Immature natural killer cell (primary cell): ENCODE measurements around the gene RNF217. TPM values are rescaled to one million over a fixed set of nuclear protein-coding genes. Genes with fewer than 3 reads are reported as not detected.

ENCODE experiments used
- DNase-seq, 3 donors: peaks; one replicate each; pipeline ENCODE4 v3.0.0; 2022; ENCODE audit warnings: mixed read lengths in 1 of 3
- H3K27ac Mint-ChIP-seq, 6 donors: one replicate each; pipeline ENCODE4 v1.8.0; 2020; ENCODE audit warnings: mixed read lengths in 6 of 6, mild to moderate bottlenecking in 5 of 6, inconsistent platforms in 4 of 6, moderate library complexity in 3 of 6
- H3K27me3 Mint-ChIP-seq, 3 donors: one replicate each; pipeline ENCODE4 v1.8.0; 2020 to 2021; ENCODE audit warnings: low read depth in 3 of 3, mild to moderate bottlenecking in 3 of 3, mixed read lengths in 3 of 3, moderate library complexity in 3 of 3, inconsistent platforms in 1 of 3
- H3K36me3 Mint-ChIP-seq, 3 donors: one replicate each; pipeline ENCODE4 v1.8.0; 2020; ENCODE audit warnings: mixed read lengths in 3 of 3, inconsistent platforms in 2 of 3, mild to moderate bottlenecking in 2 of 3
- H3K4me1 Mint-ChIP-seq, 2 donors: one replicate each; pipeline ENCODE4 v1.8.0; 2020; ENCODE audit warnings: inconsistent platforms in 2 of 2, mild to moderate bottlenecking in 2 of 2, mixed read lengths in 2 of 2, moderate library complexity in 1 of 2
- H3K4me3 Mint-ChIP-seq, 5 donors: one replicate each; pipeline ENCODE4 v1.8.0; 2020; ENCODE audit warnings: mild to moderate bottlenecking in 5 of 5, mixed read lengths in 5 of 5, inconsistent platforms in 3 of 5, moderate library complexity in 3 of 5
- H3K9me3 Mint-ChIP-seq, 6 donors: one replicate each; pipeline ENCODE4 v1.8.0; 2020; ENCODE audit warnings: mild to moderate bottlenecking in 6 of 6, mixed read lengths in 6 of 6, inconsistent platforms in 4 of 6, moderate library complexity in 3 of 6
- polyA plus RNA-seq, 3 donors: library from polyadenylated mRNA; unstranded; fragments of 300-500 nt; fragmentation: Illumina TruSeq; gene quantifications; one replicate each; pipeline ENCODE4 v1.2.3, GENCODE V29; 2021

The RNF217 gene
- polyA plus RNA-seq, 3 donors from 2014 or later = 0.21 to 1.8 (median 0.25) TPM

DNA sequence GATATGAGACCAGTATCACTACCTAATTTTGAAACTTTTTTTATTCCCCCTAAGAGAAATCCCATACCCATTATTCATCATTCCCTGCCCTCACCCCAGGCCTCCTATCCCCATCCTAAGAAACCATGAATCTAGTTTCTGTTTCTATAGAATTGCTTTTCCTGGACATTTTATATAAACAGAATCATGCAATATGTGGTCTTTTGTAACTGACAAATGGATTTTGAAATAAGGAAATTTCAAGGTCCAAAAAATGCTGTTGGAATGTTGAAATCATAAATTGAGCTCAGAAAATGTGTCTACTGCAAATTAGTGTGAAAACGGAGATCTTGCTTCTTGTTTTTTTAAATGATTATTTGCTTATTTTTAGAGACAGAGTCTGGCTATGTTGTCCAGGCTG, 25.1 kb downstream of the RNF217 start:
- Mint-ChIP-seq H3K27me3 (peaks cover 0 to 2% (median 0%) of the 10 kb centered on the region in 3 donors), H3K27ac (no peak overlapping the region), H3K9me3 (peaks cover 0 to 3% (median 0%) of the 10 kb centered on the region in 6 donors), H3K4me1 (peaks cover 9 to 14% of the 10 kb centered on the region in 2 donors), H3K4me3 (no peak overlapping the region), H3K36me3 (no peaks in the 10 kb centered on the region)
- no peak for DNase-seq

DNA sequence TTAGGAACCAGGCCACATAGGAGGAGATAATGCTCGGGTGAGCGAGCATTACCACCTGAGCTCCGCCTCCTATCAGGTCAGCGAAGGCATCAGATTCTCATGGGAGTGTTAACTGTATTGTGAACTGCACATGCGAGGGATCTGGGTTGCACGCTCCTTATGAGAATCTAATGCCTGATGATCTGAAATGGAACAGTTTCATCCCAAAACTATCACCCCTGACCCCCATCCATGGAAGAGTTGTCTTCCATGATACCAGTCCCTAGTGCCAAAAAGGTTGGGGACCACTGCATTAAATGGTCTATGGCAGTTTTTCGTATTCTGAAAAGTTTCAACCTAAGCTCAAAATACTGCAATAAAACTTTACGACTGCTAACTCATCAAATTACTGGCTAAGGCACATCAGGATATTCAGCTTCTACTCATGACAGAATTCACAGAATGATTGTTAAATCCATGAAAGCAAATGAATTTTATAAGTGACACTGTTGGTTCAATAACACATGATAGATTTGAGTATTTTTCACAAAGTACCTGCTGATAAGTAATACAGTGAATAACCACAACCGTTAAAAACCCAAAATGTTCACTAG, 25.9 kb downstream of the RNF217 start:
- Mint-ChIP-seq H3K36me3 (no peaks in the 10 kb centered on the region), H3K27ac (no peak overlapping the region), H3K27me3 (peaks cover 0 to 2% (median 0%) of the 10 kb centered on the region in 3 donors), H3K9me3 (peaks cover 0 to 3% (median 0%) of the 10 kb centered on the region in 6 donors), H3K4me3 (no peak overlapping the region), H3K4me1 (peaks cover 9 to 14% of the 10 kb centered on the region in 2 donors)
- DNase-seq = no peak

DNA sequence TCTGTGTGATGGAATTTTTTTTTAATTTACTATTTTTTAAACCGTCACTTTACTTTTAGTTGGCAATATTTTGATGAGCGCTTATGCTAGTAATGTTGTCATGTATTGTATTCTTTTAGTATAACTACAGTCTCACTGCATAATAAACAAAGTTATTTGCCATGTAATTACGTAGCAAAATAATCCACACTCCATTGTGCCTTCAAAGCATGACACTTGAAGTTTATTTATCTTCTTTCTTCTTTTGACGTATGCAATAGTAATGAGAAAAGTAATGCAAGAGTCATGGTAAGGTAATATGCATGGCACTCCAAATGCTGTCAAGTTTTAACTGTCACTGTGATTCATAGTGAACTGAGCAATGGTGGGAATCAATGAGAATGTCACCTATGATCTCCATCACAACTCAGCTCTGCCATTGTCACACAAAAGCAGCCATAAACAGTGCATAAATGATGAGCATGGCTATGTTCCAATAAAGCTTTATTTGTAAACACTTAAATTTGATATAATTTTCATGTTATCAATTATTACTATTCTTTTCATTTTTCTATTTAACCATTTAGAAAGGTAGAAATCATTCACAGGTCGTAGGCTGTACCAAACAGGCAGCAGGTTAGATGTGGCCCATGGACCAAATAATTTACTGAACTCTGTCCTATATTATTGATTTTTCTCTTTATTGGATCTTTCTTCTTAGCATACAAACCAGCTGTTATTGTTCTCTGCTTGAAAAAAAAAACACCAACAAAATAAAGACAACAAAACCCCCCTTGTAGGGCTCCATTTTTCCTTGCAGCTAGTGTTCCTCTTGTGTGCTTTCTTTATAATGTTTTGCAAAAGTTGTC, 27.1 kb downstream of the RNF217 start:
- Mint-ChIP-seq H3K27ac (no peak overlapping the region), H3K4me1 (peaks cover 9 to 14% of the 10 kb centered on the region in 2 donors), H3K9me3 (peaks cover 0 to 3% (median 0%) of the 10 kb centered on the region in 6 donors), H3K4me3 (no peak overlapping the region), H3K36me3 (no peaks in the 10 kb centered on the region), H3K27me3 (peaks cover 0 to 2% (median 0%) of the 10 kb centered on the region in 3 donors)
- no peak for DNase-seq

DNA sequence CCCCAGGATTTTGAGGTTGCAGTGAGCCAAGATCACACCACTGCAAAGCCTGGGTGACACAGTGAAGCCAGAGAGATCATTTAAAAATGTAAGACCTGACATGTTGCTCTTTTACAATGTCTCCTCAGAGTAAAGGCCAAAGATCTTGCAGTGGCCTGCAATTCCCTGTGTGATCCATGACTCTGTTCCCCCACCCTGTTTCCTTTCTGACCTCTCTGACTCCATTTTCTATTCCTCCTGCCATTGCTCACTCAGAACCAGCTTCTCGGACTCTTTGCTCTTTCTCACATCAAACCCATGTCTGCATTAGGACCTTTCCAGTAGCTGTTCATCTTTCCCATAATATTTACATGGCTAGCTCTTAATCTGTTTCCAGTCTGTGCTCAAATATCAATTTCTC, 28.8 kb downstream of the RNF217 start:
- peaks cover 0 to 3% (median 0%) of the 10 kb centered on the region in 6 donors for H3K9me3 Mint-ChIP-seq
- no peak overlapping the region for H3K4me3 Mint-ChIP-seq
- no peak for DNase-seq
- peaks cover 0 to 2% (median 0%) of the 10 kb centered on the region in 3 donors for H3K27me3 Mint-ChIP-seq
- peaks cover 6 to 8% of the 10 kb centered on the region in 2 donors for H3K4me1 Mint-ChIP-seq
- no peaks in the 10 kb centered on the region for H3K36me3 Mint-ChIP-seq
- H3K27ac Mint-ChIP-seq = no peak overlapping the region

DNA sequence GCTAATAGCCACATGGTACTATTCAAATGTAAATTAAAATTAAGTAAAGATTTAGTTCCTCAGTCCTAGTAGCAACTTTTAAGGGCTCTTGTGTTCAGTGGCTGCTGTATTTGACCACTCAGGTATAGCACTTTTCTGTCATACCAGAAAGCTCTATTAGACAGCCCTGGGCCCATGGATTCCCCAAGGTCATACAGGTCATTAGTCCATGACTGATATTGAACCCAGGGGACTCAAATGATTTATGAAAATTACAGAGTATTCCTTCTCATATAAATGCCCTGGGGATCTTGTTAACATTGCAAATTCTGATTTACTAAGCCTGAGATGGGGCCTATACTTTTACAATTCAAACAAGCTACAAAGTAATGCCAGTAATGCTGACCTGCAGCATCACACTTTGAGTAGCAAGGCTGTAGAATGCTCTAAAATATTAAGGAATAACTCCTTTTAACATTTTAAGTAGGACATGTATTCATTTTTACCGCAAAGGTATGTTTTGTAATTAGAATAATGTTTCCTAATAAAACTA, 29.6 kb downstream of the RNF217 start:
- H3K27ac Mint-ChIP-seq = no peak overlapping the region
- H3K27me3 Mint-ChIP-seq = peaks cover 0 to 2% (median 2%) of the 10 kb centered on the region in 3 donors
- DNase-seq = no peak
- H3K36me3 Mint-ChIP-seq = no peaks in the 10 kb centered on the region
- H3K9me3 Mint-ChIP-seq = peaks cover 0 to 3% (median 0%) of the 10 kb centered on the region in 6 donors
- H3K4me3 Mint-ChIP-seq = no peak overlapping the region
- no peaks in the 10 kb centered on the region for H3K4me1 Mint-ChIP-seq

DNA sequence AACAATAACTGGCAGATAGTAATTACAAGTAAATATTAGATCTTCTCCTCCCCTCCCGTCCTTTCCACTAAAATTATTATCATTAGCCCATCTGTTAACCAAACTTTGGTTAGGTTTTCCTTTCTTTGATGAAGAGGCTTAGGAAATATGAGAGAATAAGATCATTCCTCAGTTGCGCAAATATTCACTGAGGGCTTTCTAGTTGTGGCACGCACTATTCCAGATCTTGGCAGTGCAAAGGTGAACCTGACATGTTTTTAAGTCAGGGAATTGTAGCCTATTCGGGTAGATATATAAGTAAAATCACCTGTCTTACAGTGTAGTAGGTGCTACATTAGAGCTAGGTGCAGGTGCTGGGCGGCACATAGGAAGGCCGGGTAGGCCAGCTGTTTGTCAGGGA, 31.1 kb downstream of the RNF217 start:
- Mint-ChIP-seq H3K4me1 (no peaks in the 10 kb centered on the region), H3K27ac (no peak overlapping the region), H3K9me3 (peaks cover 0 to 3% (median 0%) of the 10 kb centered on the region in 6 donors), H3K4me3 (no peak overlapping the region), H3K36me3 (no peaks in the 10 kb centered on the region), H3K27me3 (peaks cover 0 to 4% (median 3%) of the 10 kb centered on the region in 3 donors)
- DNase-seq = no peak

DNA sequence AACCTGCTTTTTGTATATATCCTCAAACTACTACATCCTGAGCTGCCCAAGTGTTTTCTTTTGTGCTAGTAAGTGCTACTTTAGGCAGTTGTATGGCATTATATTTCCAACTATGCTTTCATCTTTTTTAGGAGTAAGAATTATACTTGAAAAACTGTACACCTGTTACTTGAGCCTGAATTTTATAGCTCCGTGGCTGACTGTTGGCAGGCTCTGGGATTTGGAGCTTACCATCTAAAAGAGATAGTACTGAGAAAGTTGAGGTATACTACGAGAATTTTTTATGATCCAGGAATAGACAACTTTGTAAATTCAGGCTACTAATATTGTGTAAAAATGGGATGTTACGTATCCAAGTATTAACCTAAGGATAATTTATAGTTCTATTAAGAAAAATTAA, 32.4 kb downstream of the RNF217 start:
- Mint-ChIP-seq H3K36me3 (peaks cover 0 to 4% (median 0%) of the 10 kb centered on the region in 3 donors), H3K27me3 (peaks cover 0 to 4% (median 3%) of the 10 kb centered on the region in 3 donors), H3K9me3 (peaks cover 0 to 3% (median 0%) of the 10 kb centered on the region in 6 donors), H3K27ac (no peak overlapping the region), H3K4me1 (no peaks in the 10 kb centered on the region), H3K4me3 (no peak overlapping the region)
- DNase-seq = no peak

DNA sequence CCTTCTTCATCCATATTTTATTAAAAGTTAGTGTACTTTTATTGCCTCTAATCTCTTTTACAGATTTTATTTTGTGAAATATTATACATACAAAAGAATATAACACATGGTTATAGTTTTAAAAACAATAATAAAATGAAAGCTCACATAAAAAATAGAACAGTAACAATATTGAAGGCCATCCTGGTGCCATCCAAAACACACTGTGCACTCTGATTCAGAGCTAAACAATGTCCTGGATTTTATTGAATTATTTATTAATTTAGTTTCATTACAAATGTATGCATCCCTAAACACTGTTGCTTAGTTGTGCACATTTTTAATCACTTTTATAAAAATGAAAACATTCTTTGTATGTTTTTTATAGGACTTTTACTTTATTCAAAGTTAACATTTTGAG, 32.9 kb downstream of the RNF217 start:
- no peak overlapping the region for H3K27ac Mint-ChIP-seq
- peaks cover 0 to 4% (median 0%) of the 10 kb centered on the region in 3 donors for H3K36me3 Mint-ChIP-seq
- H3K9me3 Mint-ChIP-seq = no peaks in the 10 kb centered on the region
- no peak overlapping the region for H3K4me3 Mint-ChIP-seq
- no peak for DNase-seq
- no peaks in the 10 kb centered on the region for H3K4me1 Mint-ChIP-seq
- peaks cover 0 to 4% (median 3%) of the 10 kb centered on the region in 3 donors for H3K27me3 Mint-ChIP-seq

DNA sequence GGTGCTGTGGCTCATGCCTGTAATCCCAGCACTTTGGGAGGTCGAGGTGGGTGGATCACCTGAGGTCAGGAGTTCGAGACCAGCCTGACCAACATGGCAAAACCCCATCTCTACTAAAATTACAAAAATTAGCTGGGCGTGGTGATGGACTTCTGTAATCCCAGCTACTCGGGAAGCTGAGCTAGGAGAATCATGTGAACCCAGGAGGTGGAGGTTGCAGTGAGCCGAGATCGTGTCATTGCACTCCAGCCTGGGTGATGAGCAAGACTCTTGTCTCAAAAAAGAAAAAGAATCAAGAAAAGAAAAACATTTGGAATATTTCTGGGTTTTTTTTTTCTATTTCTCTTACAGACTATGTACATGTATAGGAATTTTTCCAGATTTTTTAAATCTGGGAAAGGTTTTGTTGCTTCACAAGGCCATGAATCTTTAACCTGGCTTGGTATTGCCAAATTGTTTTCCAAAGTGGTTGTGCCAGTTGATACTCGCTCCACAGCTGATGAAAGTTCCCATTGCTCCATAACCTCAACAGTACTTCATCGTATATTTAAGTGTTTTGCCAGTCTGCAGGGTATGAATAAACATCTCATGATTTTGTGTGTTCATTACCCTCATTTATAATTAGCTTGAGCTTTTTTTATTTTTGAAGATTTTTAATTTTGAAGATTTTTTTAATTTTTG, 33.5 kb downstream of the RNF217 start:
- H3K27me3 Mint-ChIP-seq = peaks cover 0 to 4% (median 3%) of the 10 kb centered on the region in 3 donors
- peaks cover 0 to 4% (median 0%) of the 10 kb centered on the region in 3 donors for H3K36me3 Mint-ChIP-seq
- H3K4me3 Mint-ChIP-seq = no peak overlapping the region
- no peak overlapping the region for H3K27ac Mint-ChIP-seq
- H3K4me1 Mint-ChIP-seq = no peaks in the 10 kb centered on the region
- H3K9me3 Mint-ChIP-seq = no peaks in the 10 kb centered on the region
- DNase-seq = no peak

DNA sequence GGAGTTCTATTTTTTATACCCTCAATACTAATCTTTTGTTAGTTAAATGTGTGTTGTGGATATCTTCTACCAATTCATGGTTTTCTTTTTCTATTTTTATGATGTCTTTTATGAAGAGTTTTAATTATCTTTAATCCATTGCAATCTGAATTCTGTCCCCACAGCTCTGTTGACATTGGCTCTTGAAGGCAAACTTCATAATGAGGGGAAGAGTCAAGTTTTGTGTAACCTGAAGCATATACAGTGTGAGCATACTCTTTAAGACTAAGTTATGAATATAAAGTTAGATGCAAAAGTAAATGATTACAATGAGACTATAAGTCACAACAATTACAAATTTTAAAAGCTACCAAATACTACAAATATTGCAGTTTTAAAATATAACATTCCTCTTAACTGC, 34.2 kb downstream of the RNF217 start:
- H3K27ac Mint-ChIP-seq = no peak overlapping the region
- DNase-seq = no peak
- no peak overlapping the region for H3K4me3 Mint-ChIP-seq
- no peaks in the 10 kb centered on the region for H3K9me3 Mint-ChIP-seq
- no peaks in the 10 kb centered on the region for H3K4me1 Mint-ChIP-seq
- H3K36me3 Mint-ChIP-seq = peaks cover 0 to 4% (median 0%) of the 10 kb centered on the region in 3 donors
- peaks cover 0 to 3% (median 2%) of the 10 kb centered on the region in 3 donors for H3K27me3 Mint-ChIP-seq

DNA sequence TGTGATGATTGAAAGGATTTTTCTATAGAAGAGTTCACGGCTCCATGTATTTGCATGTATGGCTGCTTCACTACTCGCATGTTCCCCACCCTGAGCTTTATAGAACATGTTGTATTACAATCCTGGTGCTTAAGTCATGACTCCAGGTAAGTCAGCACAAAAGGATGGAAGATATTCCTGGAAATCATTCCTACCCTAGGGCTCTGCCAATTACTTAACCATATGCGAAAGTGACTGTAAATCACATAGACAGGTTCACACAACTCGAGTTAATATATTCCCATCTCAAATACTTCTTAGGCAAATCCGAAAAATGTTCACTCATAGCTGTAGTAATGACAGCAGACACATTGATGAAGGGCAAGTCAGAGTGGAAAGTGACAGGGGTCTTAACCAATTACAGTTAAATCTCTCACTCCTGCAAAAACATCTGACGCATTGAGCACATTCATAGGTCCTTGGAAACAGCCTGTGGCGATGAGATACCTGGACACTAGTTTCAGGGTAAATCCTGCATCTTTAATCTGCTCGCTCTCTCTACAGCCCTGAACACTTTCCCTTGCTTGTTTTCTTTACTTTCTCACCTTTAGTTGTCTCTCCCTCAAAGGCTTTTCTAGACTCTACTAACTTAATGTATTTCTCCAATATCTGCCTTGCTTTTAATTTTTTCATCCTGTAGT, 35.1 kb downstream of the RNF217 start:
- H3K4me1 Mint-ChIP-seq = no peaks in the 10 kb centered on the region
- DNase-seq = no peak
- peaks cover 0 to 3% (median 2%) of the 10 kb centered on the region in 3 donors for H3K27me3 Mint-ChIP-seq
- H3K36me3 Mint-ChIP-seq = peaks cover 0 to 4% (median 0%) of the 10 kb centered on the region in 3 donors
- H3K27ac Mint-ChIP-seq = no peak overlapping the region
- H3K4me3 Mint-ChIP-seq = no peak overlapping the region
- H3K9me3 Mint-ChIP-seq = no peaks in the 10 kb centered on the region

DNA sequence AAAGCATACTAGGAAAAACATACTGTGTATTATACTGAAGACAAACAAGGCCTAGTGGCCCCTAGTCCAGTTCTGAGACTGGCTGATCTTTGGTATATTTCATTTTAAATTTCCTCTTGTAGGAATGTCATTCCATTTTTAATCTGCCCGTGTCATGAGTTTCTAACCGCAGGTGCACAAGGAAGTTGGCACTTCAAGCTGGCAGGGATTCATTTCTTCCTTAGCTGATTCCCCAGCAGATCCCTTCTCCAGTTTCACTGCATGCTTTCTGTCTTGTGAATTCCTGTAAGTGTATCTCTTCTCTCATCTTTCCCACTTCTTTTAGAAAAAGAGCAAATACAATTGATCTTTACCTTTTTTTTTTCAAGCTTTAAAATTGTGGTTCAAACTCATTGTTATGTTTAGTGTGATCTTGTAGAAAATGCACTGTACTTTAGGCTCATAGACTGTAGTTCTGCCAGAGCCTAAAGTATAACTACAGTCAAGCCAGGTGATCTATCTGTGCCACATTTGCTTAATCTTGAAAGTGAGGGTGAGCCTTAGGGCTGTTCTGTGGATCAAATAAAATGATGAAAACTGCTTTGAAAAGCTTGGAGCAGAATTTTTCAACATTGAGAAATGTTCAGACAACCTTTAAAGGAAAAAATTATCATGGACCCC, 37.0 kb downstream of the RNF217 start:
- H3K9me3 Mint-ChIP-seq = no peaks in the 10 kb centered on the region
- H3K27me3 Mint-ChIP-seq = peaks cover 0 to 3% (median 2%) of the 10 kb centered on the region in 3 donors
- H3K4me3 Mint-ChIP-seq = no peak overlapping the region
- H3K36me3 Mint-ChIP-seq = peaks cover 0 to 4% (median 0%) of the 10 kb centered on the region in 3 donors
- H3K4me1 Mint-ChIP-seq = no peaks in the 10 kb centered on the region
- no peak overlapping the region for H3K27ac Mint-ChIP-seq
- no peak for DNase-seq
